Gastroesophageal sphincter (tissue), 4 donors: ENCODE measurements around the gene RXRA. TPM values are rescaled to one million over a fixed set of nuclear protein-coding genes. Genes with fewer than 3 reads are reported as not detected.

Source experiments
- ATAC-seq: fragments of 150-250 bp; one replicate; pipeline ENCODE4 v1.9.1; 2016; ENCODE audit warnings: mild to moderate bottlenecking, moderate library complexity
- H3K27ac ChIP-seq, 4 donors: fragments of 200-600 bp; sonication (generic) in 3 of 4; 1 replicate in 3 of 4; 2 replicates in 1 of 4; pipeline ENCODE4 v1.5.1; 2016 to 2019
- H3K27me3 ChIP-seq: fragments of 200-600 bp; sonication (generic); one replicate; pipeline ENCODE4 v1.5.1; 2019
- H3K36me3 ChIP-seq, 2 donors: fragments of 200-600 bp; sonication (generic); one replicate each; pipeline ENCODE4 v1.5.1; 2019; ENCODE audit warnings: control low read depth in 1 of 2
- H3K4me1 ChIP-seq, 3 donors: fragments of 200-600 bp; sonication (generic); 1 replicate in 2 of 3; 2 replicates in 1 of 3; pipeline ENCODE4 v1.5.1; 2016 to 2019; ENCODE audit warnings: control low read depth in 2 of 3
- H3K4me3 ChIP-seq, 2 donors: fragments of 200-600 bp; sonication (generic); one replicate each; pipeline ENCODE4 v1.5.1; 2019; ENCODE audit warnings: mild to moderate bottlenecking in 1 of 2, moderate library complexity in 1 of 2
- H3K9me3 ChIP-seq, 3 donors: fragments of 200-600 bp; sonication (generic); one replicate each; pipeline ENCODE4 v1.5.1; 2017 to 2019; ENCODE audit warnings: control low read depth in 2 of 3
- CTCF ChIP-seq, 4 experiments: fragments of 200-600 bp in 2 of 4; fragments of 450-650 bp in 2 of 4; sonication (generic) in 1 of 4; IDR thresholded peaks; one replicate each; pipeline ENCODE4 v1.5.1; 2017 to 2019; ENCODE audit warnings: antibody characterized with exemption in 4 of 4, mild to moderate bottlenecking in 2 of 4, moderate library complexity in 2 of 4
- EP300 ChIP-seq: sonication (generic); formaldehyde crosslinking; IDR thresholded peaks from one replicate; pipeline ENCODE4 v1.6.1; 2017; ENCODE audit warnings: antibody characterized with exemption, mild to moderate bottlenecking
- POLR2A ChIP-seq, 2 donors: fragments of 450-650 bp; IDR thresholded peaks; one replicate each; pipeline ENCODE4 v1.6.1; 2017; ENCODE audit warnings: antibody characterized with exemption in 2 of 2, mild to moderate bottlenecking in 2 of 2, moderate library complexity in 1 of 2
- POLR2AphosphoS5 ChIP-seq: sonication (generic); formaldehyde crosslinking; IDR thresholded peaks from one replicate; pipeline ENCODE4 v1.6.1; 2017; ENCODE audit warnings: antibody characterized with exemption
- WGBS, 2 donors: methylation state at CpG; one replicate each; pipeline ENCODE4 v1.1.5; 2018; ENCODE audit warnings: low coverage in 1 of 2; 5-methylcytosine and 5-hydroxymethylcytosine counted together
- total RNA-seq, 4 donors: library from RNA; depleted of rRNA; stranded (reverse); fragments of >200 nt; gene quantifications; one replicate each; pipeline ENCODE4 v1.1.0, GENCODE V29; 2016

The RXRA gene
- total RNA-seq, 4 donors from 2014 or later = 45.1 to 78.9 (median 55.3) TPM

- TF ChIP-seq POLR2A (IDR thresholded peaks at IDR 0.05) (no peak), CTCF (IDR thresholded peaks at IDR 0.05) (no peak), POLR2AphosphoS5 (no peak), EP300 (no peak)
- ATAC-seq = no peak
- WGBS, 2 donors = 100% methylated on average over 2 of the region's 20 CpGs; no CpG with 5 or more reads in 1 of the 2 donors
- Histone ChIP-seq H3K36me3 (no peaks in the 10 kb centered on the region), H3K4me1 (peaks cover 0 to 31% (median 12%) of the 10 kb centered on the region in 3 donors), H3K27ac (no peak overlapping the region), H3K9me3 (peaks cover 0 to 25% (median 0%) of the 10 kb centered on the region in 3 donors), H3K27me3 (no peaks in the 10 kb centered on the region), H3K4me3 (no peak overlapping the region)
These were observed 12.0 kb upstream of the RXRA start for GRCh38 chr9:134314039-134314949.

GRCh38 chr9:134314950-134315715 lies 11.1 kb upstream of the RXRA start:
- H3K4me1 ChIP-seq = peaks cover 0 to 31% (median 12%) of the 10 kb centered on the region in 3 donors
- peaks cover 0 to 25% (median 0%) of the 10 kb centered on the region in 3 donors for H3K9me3 ChIP-seq
- H3K4me3 ChIP-seq = no peak overlapping the region
- H3K27me3 ChIP-seq = no peaks in the 10 kb centered on the region
- no peak for TF ChIP-seq CTCF (IDR thresholded peaks at IDR 0.05)
- no peak for TF ChIP-seq POLR2AphosphoS5
- no peak for TF ChIP-seq POLR2A (IDR thresholded peaks at IDR 0.05)
- TF ChIP-seq EP300 = no peak
- no peak for ATAC-seq
- peak overlapping the region in 1 of 4 donors; percentile 37 for H3K27ac ChIP-seq
- H3K36me3 ChIP-seq = no peaks in the 10 kb centered on the region
- WGBS, 2 donors = 60 to 100% methylated on average over 1 to 2 of the region's 26 CpGs

GRCh38 chr9:134315716-134316448 lies 10.4 kb upstream of the RXRA start:
- peak; percentile 20 for ATAC-seq
- WGBS, 2 donors = no CpG with 5 or more reads among the region's 19 CpGs
- TF ChIP-seq CTCF (IDR thresholded peaks at IDR 0.05) = no peak
- no peak for TF ChIP-seq POLR2AphosphoS5
- no peak for TF ChIP-seq POLR2A (IDR thresholded peaks at IDR 0.05)
- no peak for TF ChIP-seq EP300

GRCh38 chr9:134316449-134317160 lies 9.7 kb upstream of the RXRA start:
- H3K9me3 ChIP-seq = peaks cover 0 to 18% (median 0%) of the 10 kb centered on the region in 3 donors
- no peak for ATAC-seq
- H3K36me3 ChIP-seq = no peaks in the 10 kb centered on the region
- H3K27ac ChIP-seq = peak overlapping the region in 1 of 4 donors; percentile 37
- TF ChIP-seq CTCF (IDR thresholded peaks at IDR 0.05) (no peak), POLR2AphosphoS5 (peak; percentile 23)
- H3K27me3 ChIP-seq = no peaks in the 10 kb centered on the region
- H3K4me1 ChIP-seq = peaks cover 0 to 31% (median 12%) of the 10 kb centered on the region in 3 donors
- H3K4me3 ChIP-seq = no peak overlapping the region
- 4% methylated on average over 5 to 10 of the region's 16 CpGs for WGBS, 2 donors

More at GRCh38 chr9:134315716-134316448, 10.4 kb upstream of the RXRA start:
- Histone ChIP-seq H3K36me3 (no peaks in the 10 kb centered on the region), H3K27ac (peak overlapping the region in 1 of 4 donors; percentile 37), H3K27me3 (no peaks in the 10 kb centered on the region), H3K4me1 (peaks cover 0 to 31% (median 12%) of the 10 kb centered on the region in 3 donors), H3K4me3 (no peak overlapping the region), H3K9me3 (peaks cover 0 to 22% (median 0%) of the 10 kb centered on the region in 3 donors)
